ENCODE results near the gene FAM131A. TPM values are rescaled to one million over a fixed set of nuclear protein-coding genes. Genes with fewer than 3 reads are reported as not detected.

Gene FAM131A
- total RNA-seq, 2 experiments from 2014 or later, result 3.7 to 3.8 TPM

GRCh38 chr3:184311633-184312032, 25.8 kb upstream of the FAM131A start:
- H3K4me1 ChIP-seq (ENCODE audit: insufficient read depth, low read length, poor library complexity, severe bottlenecking), result peaks cover 15% of the 10 kb centered on the region
- POLR2A ChIA-PET, result interaction anchor here (0.7 to 1.1 kb wide), 2 partner anchors 9 to 151 kb away, joined by 3 read pairs; no protein-coding TSS in a partner anchor

GRCh38 chr3:184314363-184314699, 23.1 kb upstream of the FAM131A start, which contains the start of gene EIF4G1:
Gene EIF4G1 (plus strand): TSS chr3:184314606. CDS start chr3:184315797, 1,191 bp downstream.
- H3K36me3 ChIP-seq (ENCODE audit: insufficient read depth, low read length), result peaks cover 52% of the 10 kb centered on the region
- H4K20me1 ChIP-seq (ENCODE audit: insufficient read depth, low read length), result peaks cover 33% of the 10 kb centered on the region
- intact Hi-C loops (cut with micrococcal nuclease; ENCODE audit: unreplicated experiment), result loop anchor here (1.0 to 5.0 kb wide), 3 partner anchors 15 to 157 kb away; partner anchors contain the start of genes DVL3 and PSMD2
- no peaks in the 10 kb centered on the region for H3K9me3 ChIP-seq (ENCODE audit: low read length)
- peak within 1 kb of the TSS; percentile 97 for H3K4me3 ChIP-seq (ENCODE audit: low read depth, low read length, poor library complexity, severe bottlenecking)
- peak within 1 kb of the TSS; percentile 100 for H3K4me2 ChIP-seq (ENCODE audit: low read length)
- CTCF ChIA-PET (ENCODE audit: unreplicated experiment), result no interaction called here
- BruUV-seq (replicated peaks), result no TSS peak
- POLR2A ChIA-PET, result no interaction called here
- no peak for TF ChIP-seq EZH2phosphoT487 (IDR thresholded peaks at IDR 0.05; ENCODE audit: borderline replicate concordance, low read depth, low read length)
- TF ChIP-seq CTCF (conservative IDR thresholded peaks at IDR 0.05; ENCODE audit: low read length), result no peak
- peaks cover 25% of the 10 kb centered on the region for H3K4me1 ChIP-seq (ENCODE audit: insufficient read depth, low read length, poor library complexity, severe bottlenecking)
- peak within 1 kb of the TSS; percentile 62 for H3K27ac ChIP-seq (ENCODE audit: low read depth, low read length, poor library complexity, severe bottlenecking)
- peaks cover 47% of the 10 kb centered on the region for H3K79me2 ChIP-seq (ENCODE audit: insufficient read depth, low read depth, low read length)
- no peaks in the 10 kb centered on the region for H3K9me2 ChIP-seq (ENCODE audit: insufficient read depth, low read length)
- peak within 1 kb of the TSS; percentile 85 for H2AFZ ChIP-seq (ENCODE audit: low read length)
- DNase-seq (ENCODE audit: low spot score), result peak; percentile 94

More at GRCh38 chr3:184311633-184312032, 25.8 kb upstream of the FAM131A start:
- Histone ChIP-seq H3K4me2 (ENCODE audit: low read length) (no peak overlapping the region), H3K9me2 (ENCODE audit: insufficient read depth, low read length) (no peaks in the 10 kb centered on the region), H3K36me3 (ENCODE audit: insufficient read depth, low read length) (peaks cover 52% of the 10 kb centered on the region), H3K79me2 (ENCODE audit: insufficient read depth, low read depth, low read length) (peaks cover 20% of the 10 kb centered on the region), H2AFZ (ENCODE audit: low read length) (no peak overlapping the region), H3K27ac (ENCODE audit: low read depth, low read length, poor library complexity, severe bottlenecking) (no peak overlapping the region), H3K4me3 (ENCODE audit: low read depth, low read length, poor library complexity, severe bottlenecking) (no peak overlapping the region), H3K9me3 (ENCODE audit: low read length) (no peaks in the 10 kb centered on the region), H4K20me1 (ENCODE audit: insufficient read depth, low read length) (peaks cover 16% of the 10 kb centered on the region)
- CTCF ChIA-PET (ENCODE audit: unreplicated experiment), result no interaction called here
- DNase-seq (ENCODE audit: low spot score), result no peak
- no peak for TF ChIP-seq EZH2phosphoT487 (IDR thresholded peaks at IDR 0.05; ENCODE audit: borderline replicate concordance, low read depth, low read length)
- TF ChIP-seq CTCF (conservative IDR thresholded peaks at IDR 0.05; ENCODE audit: low read length), result no peak
- intact Hi-C loops (cut with micrococcal nuclease; ENCODE audit: unreplicated experiment), result loop anchor here (5.0 kb wide), 1 partner anchor 154 kb away; the partner anchor contains the start of gene DVL3
- BruUV-seq (replicated peaks), result no TSS peak
